Astrocyte of the spinal cord (primary cell): ENCODE data around the gene IZUMO1.

Experiments used
- DNase-seq: peaks from one replicate; pipeline ENCODE4 v3.0.0; 2011; ENCODE audit warnings: low read depth, low spot score
- H3K4me3 ChIP-seq: 2 replicates; pipeline ENCODE4 v1.5.1; 2011; ENCODE audit warnings: low read depth, mild to moderate bottlenecking, low read length, moderate library complexity
- CTCF ChIP-seq: IDR thresholded peaks from 2 replicates; pipeline ENCODE4 v1.5.1; 2012; ENCODE audit warnings: low read depth, mild to moderate bottlenecking, low read length, inconsistent platforms
- in situ Hi-C: cut with HindIII; loops from 2 replicates; pipeline ENCODE4 v1.10.0; 2017; ENCODE audit warnings: low sequenced_read_pairs

Gene IZUMO1

GRCh38 chr19:48784527-48784926 is 37.8 kb upstream of the IZUMO1 start:
- in situ Hi-C loops = no loop called here
- no peak for TF ChIP-seq CTCF
- no peak overlapping the region for H3K4me3 ChIP-seq
- no peak for DNase-seq

GRCh38 chr19:48780631-48781391 is 34.1 kb upstream of the IZUMO1 start:
- no peak for TF ChIP-seq CTCF
- H3K4me3 ChIP-seq = no peak overlapping the region
- in situ Hi-C loops = no loop called here
- DNase-seq = no peak

GRCh38 chr19:48779636-48780035 is 32.9 kb upstream of the IZUMO1 start:
- in situ Hi-C loops = no loop called here

GRCh38 chr19:48777720-48778119 is 31.0 kb upstream of the IZUMO1 start:
- no peak for TF ChIP-seq CTCF
- in situ Hi-C loops = no loop called here
- no peak for DNase-seq
- H3K4me3 ChIP-seq = no peak overlapping the region

More at GRCh38 chr19:48779636-48780035, 32.9 kb upstream of the IZUMO1 start:
- H3K4me3 ChIP-seq = no peak overlapping the region
- TF ChIP-seq CTCF = no peak
- DNase-seq = no peak

GRCh38 chr19:48777139-48777538 is 30.4 kb upstream of the IZUMO1 start:
- TF ChIP-seq CTCF = no peak
- DNase-seq = no peak
- no peak overlapping the region for H3K4me3 ChIP-seq
- in situ Hi-C loops = no loop called here

GRCh38 chr19:48772503-48772953 is 25.8 kb upstream of the IZUMO1 start:
- TF ChIP-seq CTCF = no peak
- in situ Hi-C loops = no loop called here
- H3K4me3 ChIP-seq = no peak overlapping the region
- no peak for DNase-seq
